Measurements from ENCODE around the gene ROR2. TPM values are rescaled to one million over a fixed set of nuclear protein-coding genes. Genes with fewer than 3 reads are reported as not detected.
A peak's percentile ranks its signal among the peaks of the same experiment; 100 is the strongest.

ROR2 gene
- total RNA-seq, 4 donors from 2014 or later, result 37.4 to 71.8 (median 59.4) TPM

DNA sequence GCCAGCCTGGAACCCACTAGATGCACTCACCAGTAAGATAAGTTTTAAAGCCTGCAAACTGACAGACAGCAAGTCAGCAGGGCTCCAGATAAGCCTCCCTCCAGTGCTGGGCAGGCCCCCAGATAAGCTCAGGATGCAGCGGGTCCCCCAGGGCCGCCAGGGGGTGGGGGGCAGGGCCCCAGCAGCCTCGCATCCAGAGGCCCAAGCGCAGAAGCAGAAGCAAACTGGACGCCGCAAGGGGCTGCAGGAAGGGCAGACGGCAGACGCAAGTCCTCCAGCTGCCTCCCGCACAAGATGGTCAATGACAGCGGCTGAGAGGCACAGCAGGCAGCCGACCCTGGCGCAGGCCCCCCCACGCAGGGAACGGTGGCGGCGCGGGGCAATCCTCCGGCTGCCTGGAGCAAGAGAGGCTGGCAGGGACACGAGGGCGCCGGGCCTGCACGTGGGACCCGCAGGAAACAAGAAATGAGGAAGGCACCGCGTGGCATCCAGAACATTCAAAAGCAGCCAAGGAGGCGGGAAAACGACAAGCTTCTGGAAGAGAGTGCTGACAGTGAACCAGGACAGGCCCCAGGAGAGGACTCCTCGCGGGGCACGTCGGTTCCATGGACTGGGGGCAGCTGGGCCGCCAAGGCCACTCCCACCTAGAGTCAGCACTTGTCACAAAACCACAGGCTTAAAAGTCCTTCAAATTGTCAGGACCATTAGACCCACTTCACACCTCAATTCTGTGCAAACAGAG, 49.8 kb downstream of the ROR2 start:
- Histone ChIP-seq H3K36me3 (no peaks in the 10 kb centered on the region), H3K4me3 (peak overlapping the region in 3 of 4 donors; percentile 1 to 12 (median 9)), H3K27me3 (no peaks in the 10 kb centered on the region), H3K27ac (replicated peaks in 1 of 4) (peak overlapping the region; percentile 34 to 88 (median 64)), H3K4me1 (peaks cover 28 to 97% (median 95%) of the 10 kb centered on the region in 4 donors), H3K9me3 (no peaks in the 10 kb centered on the region)
- 41% methylated on average over 15 of the region's 32 CpGs for WGBS
- intact Hi-C loops (cut with DNase I), result loop anchor here (5.0 kb wide), 1 partner anchor 37 kb away; no protein-coding TSS in a partner anchor
- TF ChIP-seq, protein P1, sequence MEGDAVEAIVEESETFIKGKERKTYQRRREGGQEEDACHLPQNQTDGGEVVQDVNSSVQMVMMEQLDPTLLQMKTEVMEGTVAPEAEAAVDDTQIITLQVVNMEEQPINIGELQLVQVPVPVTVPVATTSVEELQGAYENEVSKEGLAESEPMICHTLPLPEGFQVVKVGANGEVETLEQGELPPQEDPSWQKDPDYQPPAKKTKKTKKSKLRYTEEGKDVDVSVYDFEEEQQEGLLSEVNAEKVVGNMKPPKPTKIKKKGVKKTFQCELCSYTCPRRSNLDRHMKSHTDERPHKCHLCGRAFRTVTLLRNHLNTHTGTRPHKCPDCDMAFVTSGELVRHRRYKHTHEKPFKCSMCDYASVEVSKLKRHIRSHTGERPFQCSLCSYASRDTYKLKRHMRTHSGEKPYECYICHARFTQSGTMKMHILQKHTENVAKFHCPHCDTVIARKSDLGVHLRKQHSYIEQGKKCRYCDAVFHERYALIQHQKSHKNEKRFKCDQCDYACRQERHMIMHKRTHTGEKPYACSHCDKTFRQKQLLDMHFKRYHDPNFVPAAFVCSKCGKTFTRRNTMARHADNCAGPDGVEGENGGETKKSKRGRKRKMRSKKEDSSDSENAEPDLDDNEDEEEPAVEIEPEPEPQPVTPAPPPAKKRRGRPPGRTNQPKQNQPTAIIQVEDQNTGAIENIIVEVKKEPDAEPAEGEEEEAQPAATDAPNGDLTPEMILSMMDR (IDR thresholded peaks at IDR 0.05), result no peak
- TF ChIP-seq POLR2AphosphoS5 (IDR thresholded peaks at IDR 0.05) (peak; percentile 21 to 35), EP300 (IDR thresholded peaks at IDR 0.05) (no peak), POLR2A (IDR thresholded peaks at IDR 0.05; ENCODE audit: low read depth) (no peak)
- DNase-seq (ENCODE audit: extremely low spot score), result peak; percentile 91

DNA sequence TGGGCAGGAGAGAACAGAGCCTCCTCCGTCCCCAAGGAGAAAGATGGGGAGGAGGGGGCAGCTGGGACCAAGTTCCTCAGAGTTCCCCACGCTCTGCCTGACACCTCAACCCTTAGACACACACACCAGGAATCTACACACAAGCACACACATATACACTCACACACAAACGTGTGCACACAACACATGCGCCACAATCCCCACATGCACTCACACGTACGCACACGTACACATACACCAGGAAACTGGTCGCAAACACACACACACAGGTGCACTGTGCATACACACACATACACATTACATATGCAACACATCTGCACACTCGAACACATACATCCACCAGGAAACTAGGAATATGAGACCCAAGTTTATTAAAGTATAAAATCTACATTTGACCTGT, 50.4 kb downstream of the ROR2 start:
- Histone ChIP-seq H3K27ac (replicated peaks in 1 of 4) (peak overlapping the region; percentile 34 to 88 (median 80)), H3K9me3 (no peaks in the 10 kb centered on the region)
- intact Hi-C loops (cut with DNase I), result no loop called here

DNA sequence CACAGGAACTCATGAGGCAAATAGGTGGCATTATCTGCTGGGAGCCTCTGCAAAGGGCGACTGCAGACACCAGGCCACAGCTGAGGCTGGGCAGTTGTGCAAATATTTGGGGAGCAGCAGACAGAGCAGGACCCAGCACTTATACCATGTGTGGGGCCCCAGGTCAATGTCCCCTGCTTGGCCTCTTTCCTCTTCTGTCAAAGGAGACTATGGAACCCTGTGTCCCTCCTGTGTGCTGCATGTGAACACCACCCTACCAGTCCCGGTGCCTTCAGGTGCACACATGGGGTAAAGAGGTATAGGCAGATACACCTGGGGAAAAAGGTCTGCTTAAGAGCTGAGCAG, 50.8 kb downstream of the ROR2 start:
- no peaks in the 10 kb centered on the region for H3K27me3 ChIP-seq
- no peak for TF ChIP-seq POLR2A (IDR thresholded peaks at IDR 0.05; ENCODE audit: low read depth)
- H3K27ac ChIP-seq (replicated peaks in 1 of 4), result peak overlapping the region; percentile 78 to 88 (median 80)
- H3K4me3 ChIP-seq, result no peak overlapping the region
- intact Hi-C loops (cut with DNase I), result no loop called here
- H3K9me3 ChIP-seq, result no peaks in the 10 kb centered on the region
- DNase-seq (ENCODE audit: extremely low spot score), result no peak
- no peaks in the 10 kb centered on the region for H3K36me3 ChIP-seq
- 91% methylated on average over 1 of the region's 2 CpGs for WGBS
- peaks cover 28 to 100% (median 98%) of the 10 kb centered on the region in 4 donors for H3K4me1 ChIP-seq

More for the DNA sequence above, 50.4 kb downstream of the ROR2 start:
- Histone ChIP-seq H3K4me3 (no peak overlapping the region), H3K4me1 (peaks cover 28 to 100% (median 98%) of the 10 kb centered on the region in 4 donors), H3K36me3 (no peaks in the 10 kb centered on the region), H3K27me3 (no peaks in the 10 kb centered on the region)
- 93% methylated on average over 9 of the region's 9 CpGs for WGBS
- no peak for DNase-seq (ENCODE audit: extremely low spot score)
- TF ChIP-seq, protein P1 (IDR thresholded peaks at IDR 0.05), result no peak
- no peak for TF ChIP-seq POLR2A (IDR thresholded peaks at IDR 0.05; ENCODE audit: low read depth)
- TF ChIP-seq EP300 (IDR thresholded peaks at IDR 0.05), result no peak
- TF ChIP-seq POLR2AphosphoS5 (IDR thresholded peaks at IDR 0.05), result no peak

DNA sequence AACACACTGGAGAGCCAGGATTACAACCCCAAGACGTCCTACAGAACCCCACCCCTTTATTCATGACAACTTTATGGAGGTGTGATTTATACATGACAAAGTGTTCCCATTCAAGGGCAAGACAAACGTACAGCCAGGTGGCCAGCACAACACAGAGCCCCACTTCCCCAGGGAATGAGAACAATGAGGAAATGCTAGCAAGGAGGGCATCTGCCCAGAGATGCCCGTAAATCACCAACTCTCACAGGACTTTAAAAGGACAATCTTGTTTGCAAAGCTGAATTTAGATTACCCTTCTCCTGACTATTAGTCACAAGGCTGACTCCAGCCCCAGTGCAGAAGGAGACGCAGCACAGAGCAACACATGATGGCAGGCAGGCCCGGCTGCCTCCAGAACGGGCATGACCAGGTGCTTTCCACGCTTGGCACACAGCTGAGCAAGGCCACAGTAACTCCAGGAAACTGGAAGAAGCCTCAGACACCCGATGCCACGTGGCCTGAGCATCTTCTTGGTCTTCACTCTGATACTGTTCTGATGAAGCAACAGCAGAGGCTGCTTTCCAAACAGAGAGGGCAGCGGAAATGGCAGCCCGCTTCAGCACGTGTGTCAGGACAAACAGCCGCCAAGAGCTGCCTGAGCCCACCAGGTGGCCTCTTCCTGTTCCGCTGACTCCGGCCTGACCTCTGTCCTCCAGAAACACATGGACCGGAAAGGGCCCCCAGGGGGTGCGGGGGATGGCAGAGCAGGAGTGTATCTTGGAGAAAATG, 51.4 kb downstream of the ROR2 start:
- peak overlapping the region; percentile 78 to 88 (median 80) for H3K27ac ChIP-seq (replicated peaks in 1 of 4)
- no peaks in the 10 kb centered on the region for H3K9me3 ChIP-seq
- no peaks in the 10 kb centered on the region for H3K27me3 ChIP-seq
- no peak for DNase-seq (ENCODE audit: extremely low spot score)
- peaks cover 28 to 100% (median 99%) of the 10 kb centered on the region in 4 donors for H3K4me1 ChIP-seq
- 77% methylated on average over 9 of the region's 17 CpGs for WGBS
- TF ChIP-seq POLR2AphosphoS5 (IDR thresholded peaks at IDR 0.05) (peak; percentile 57 to 75), POLR2A (IDR thresholded peaks at IDR 0.05; ENCODE audit: low read depth) (no peak), EP300 (IDR thresholded peaks at IDR 0.05) (no peak)
- TF ChIP-seq, protein P1 (IDR thresholded peaks at IDR 0.05), result no peak
- H3K36me3 ChIP-seq, result no peaks in the 10 kb centered on the region
- intact Hi-C loops (cut with DNase I), result no loop called here
- H3K4me3 ChIP-seq, result no peak overlapping the region

DNA sequence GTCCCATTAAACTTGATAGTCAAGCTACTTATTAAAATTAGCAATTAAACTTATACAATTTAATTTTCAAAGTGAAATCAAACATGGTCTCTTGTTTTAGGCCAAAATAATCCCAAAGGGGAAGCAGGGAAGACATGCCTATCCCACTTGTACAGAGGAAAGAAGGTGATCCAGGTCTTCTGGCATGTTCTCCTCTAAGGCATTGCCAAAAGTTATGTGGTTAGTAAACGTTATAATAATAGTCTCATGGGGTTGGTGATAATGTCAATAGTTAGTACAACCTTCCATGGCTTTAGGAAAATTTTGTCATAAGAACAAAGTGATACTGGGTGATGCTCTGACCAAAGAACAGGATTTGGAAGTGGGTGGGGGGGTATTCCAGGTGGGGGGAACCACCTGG, 52.8 kb downstream of the ROR2 start:
- no peak for TF ChIP-seq EP300 (IDR thresholded peaks at IDR 0.05)
- TF ChIP-seq POLR2A (IDR thresholded peaks at IDR 0.05; ENCODE audit: low read depth), result no peak
- TF ChIP-seq, protein P1 (IDR thresholded peaks at IDR 0.05), result no peak
- no peak for TF ChIP-seq POLR2AphosphoS5 (IDR thresholded peaks at IDR 0.05)
- Histone ChIP-seq H3K27me3 (no peaks in the 10 kb centered on the region), H3K9me3 (no peaks in the 10 kb centered on the region), H3K27ac (replicated peaks in 1 of 4) (peak overlapping the region; percentile 78 to 88 (median 80)), H3K4me1 (peaks cover 28 to 100% (median 99%) of the 10 kb centered on the region in 4 donors), H3K36me3 (no peaks in the 10 kb centered on the region), H3K4me3 (peak overlapping the region in 3 of 4 donors; percentile 5 to 27 (median 13))
- no peak for DNase-seq (ENCODE audit: extremely low spot score)
- 24% methylated on average over 1 of the region's 1 CpG for WGBS
- intact Hi-C loops (cut with DNase I), result no loop called here
